ENCODE results near the gene OVCH1. TPM values are rescaled to one million over a fixed set of nuclear protein-coding genes. Genes with fewer than 3 reads are reported as not detected.

The OVCH1 gene
- total and polyA plus RNA-seq, 7 donors: 0.04 to 0.54 (median 0.18) TPM

- DNase-seq (no peak), ATAC-seq (no peak)
- WGBS, 3 donors: 80 to 82% (median 82%) methylated on average over 6 of the region's 6 CpGs
- Histone ChIP-seq H3K4me3 (no peak overlapping the region), H3K27ac (no peak overlapping the region), H3K4me1 (peaks cover 1% of the 10 kb centered on the region), H3K36me3 (ENCODE audit: insufficient read depth in 1 of 2, low read depth in 1 of 2) (peaks cover 5 to 93% of the 10 kb centered on the region in 2 donors), H3K27me3 (ENCODE audit: insufficient read depth in 3 of 3, low read length in 2 of 3) (no peaks in the 10 kb centered on the region), H3K9me3 (no peaks in the 10 kb centered on the region)
- TF ChIP-seq CTCF (IDR thresholded peaks at IDR 0.05): no peak
- intact Hi-C loops (cut with DNase I): no loop called here
Observed at GRCh38 chr12:29510591-29511185, 13.2 kb upstream of the OVCH1 start.

GRCh38 chr12:29509503-29509902, 12.0 kb upstream of the OVCH1 start:
- no peak for TF ChIP-seq CTCF (IDR thresholded peaks at IDR 0.05)
- no peaks in the 10 kb centered on the region for H3K27me3 ChIP-seq (ENCODE audit: insufficient read depth in 3 of 3, low read length in 2 of 3)
- no peaks in the 10 kb centered on the region for H3K9me3 ChIP-seq
- H3K4me3 ChIP-seq: no peak overlapping the region
- H3K27ac ChIP-seq: no peak overlapping the region
- intact Hi-C loops (cut with DNase I): no loop called here
- H3K4me1 ChIP-seq: peaks cover 3% of the 10 kb centered on the region
- ATAC-seq (no peak), DNase-seq (no peak)
- 94 to 100% (median 95%) methylated on average over 1 of the region's 1 CpG for WGBS, 3 donors
- H3K36me3 ChIP-seq (ENCODE audit: insufficient read depth in 1 of 2, low read depth in 1 of 2): peaks cover 5 to 92% of the 10 kb centered on the region in 2 donors

- no peak for ATAC-seq
- 94 to 97% (median 95%) methylated on average over 2 of the region's 2 CpGs for WGBS, 3 donors
- H3K36me3 ChIP-seq (ENCODE audit: insufficient read depth in 1 of 2, low read depth in 1 of 2): peaks cover 5 to 92% of the 10 kb centered on the region in 2 donors
Observed at GRCh38 chr12:29508949-29509348, 11.5 kb upstream of the OVCH1 start.

GRCh38 chr12:29505122-29505521, 7.6 kb upstream of the OVCH1 start:
- Histone ChIP-seq H3K4me3 (no peak overlapping the region), H3K9me3 (no peaks in the 10 kb centered on the region), H3K27ac (no peak overlapping the region), H3K4me1 (peaks cover 3% of the 10 kb centered on the region), H3K36me3 (ENCODE audit: insufficient read depth in 1 of 2, low read depth in 1 of 2) (peaks cover 5 to 70% of the 10 kb centered on the region in 2 donors), H3K27me3 (ENCODE audit: insufficient read depth in 3 of 3, low read length in 2 of 3) (no peaks in the 10 kb centered on the region)
- WGBS, 3 donors: 68 to 75% (median 70%) methylated on average over 3 of the region's 3 CpGs
- DNase-seq (no peak), ATAC-seq (no peak)
- TF ChIP-seq CTCF (IDR thresholded peaks at IDR 0.05): no peak
- intact Hi-C loops (cut with DNase I): no loop called here

More at GRCh38 chr12:29508949-29509348, 11.5 kb upstream of the OVCH1 start:
- H3K4me1 ChIP-seq: peaks cover 3% of the 10 kb centered on the region
- no peak overlapping the region for H3K27ac ChIP-seq
- no peaks in the 10 kb centered on the region for H3K9me3 ChIP-seq
- TF ChIP-seq CTCF (IDR thresholded peaks at IDR 0.05): no peak
- no peak for DNase-seq
- H3K27me3 ChIP-seq (ENCODE audit: insufficient read depth in 3 of 3, low read length in 2 of 3): no peaks in the 10 kb centered on the region
- intact Hi-C loops (cut with DNase I): no loop called here
- H3K4me3 ChIP-seq: no peak overlapping the region

GRCh38 chr12:29503283-29503682, 5.8 kb upstream of the OVCH1 start:
- Histone ChIP-seq H3K36me3 (ENCODE audit: insufficient read depth in 1 of 2, low read depth in 1 of 2) (peaks cover 2 to 54% of the 10 kb centered on the region in 2 donors), H3K27me3 (ENCODE audit: insufficient read depth in 3 of 3, low read length in 2 of 3) (no peaks in the 10 kb centered on the region), H3K4me1 (peaks cover 3% of the 10 kb centered on the region), H3K4me3 (no peak overlapping the region), H3K27ac (no peak overlapping the region), H3K9me3 (no peaks in the 10 kb centered on the region)
- DNase-seq: no peak
- TF ChIP-seq CTCF (IDR thresholded peaks at IDR 0.05): no peak
- ATAC-seq: no peak
- intact Hi-C loops (cut with DNase I): no loop called here
